HepG2 (cell line): ENCODE data around the gene ANKRD11. TPM values are rescaled to one million over a fixed set of nuclear protein-coding genes. Genes with fewer than 3 reads are reported as not detected.

Experiments used
- ATAC-seq: fragments of 200-7000 bp; cut with Tn5 transposase; 3 replicates; pipeline ENCODE4 v1.9.1; 2020; ENCODE audit warnings: mild to moderate bottlenecking, moderate library complexity
- BruUV-seq: library from RNA; stranded (reverse); fragments of 400-500 nt; replicated peaks from 2 replicates; lab custom pipeline; 2021; lab: Mats Ljungman, UMichigan
- CTCF ChIA-PET: fragments of 300-600 bp; formaldehyde crosslinking; extraction: SDS; loops from one replicate; lab custom pipeline; 2021; ENCODE audit warnings: low total read pairs, inconsistent platforms, low intra/inter-chr PET ratio; lab: Yijun Ruan, JAX
- POLR2A ChIA-PET: fragments of 350-600 bp; sonication (Branson Sonifier 250); formaldehyde crosslinking; loops from one replicate; lab custom pipeline; 2020; ENCODE audit warnings: antibody characterized with exemption, inconsistent platforms; lab: Yijun Ruan, JAX
- DNase-seq: peaks from one replicate; pipeline ENCODE4 v3.0.0-alpha.2; 2015; ENCODE audit warnings: low spot score
- FAIRE-seq: peaks from 3 replicates; lab custom pipeline; 2011; peaks lifted over from hg19 to GRCh38; lab: Jason Lieb, UNC
- H2AFZ ChIP-seq: one replicate; pipeline ENCODE4 v1.6.1; 2011; ENCODE audit warnings: low read length, inconsistent platforms
- H3K27ac ChIP-seq: fragments of 300-600 bp; 3 replicates; pipeline ENCODE4 v1.8.0; 2011; ENCODE audit warnings: mixed run types, mild to moderate bottlenecking, mixed read lengths, low read length, inconsistent platforms; ENCODE audit not compliant: insufficient read depth; ENCODE audit errors: extremely low read length
- H3K27me3 ChIP-seq, 2 experiments: fragments of 200-600 bp in 1 of 2; 2 replicates in 1 of 2; 3 replicates in 1 of 2; pipeline versions ENCODE4 v1.6.0 to v1.8.0; 2011; ENCODE audit warnings: low read length in 2 of 2, mild to moderate bottlenecking in 2 of 2, moderate library complexity in 2 of 2, inconsistent platforms in 1 of 2; ENCODE audit not compliant: insufficient read depth in 2 of 2, control insufficient read depth in 1 of 2
- H3K36me3 ChIP-seq, 2 experiments: fragments of 200-600 bp in 1 of 2; replicated peaks in 1 of 2; 2 replicates in 1 of 2; 3 replicates in 1 of 2; pipeline versions ENCODE4 v1.5.1 to v1.8.0; 2011; ENCODE audit warnings: low read length in 2 of 2, inconsistent platforms in 1 of 2; ENCODE audit not compliant: insufficient read depth in 2 of 2, control insufficient read depth in 1 of 2
- H3K4me1 ChIP-seq: 2 replicates; pipeline ENCODE4 v1.5.1; 2012; ENCODE audit warnings: low read length, inconsistent platforms; ENCODE audit not compliant: insufficient read depth
- H3K4me2 ChIP-seq: 2 replicates; pipeline ENCODE4 v1.6.0; 2011; ENCODE audit warnings: low read depth, low read length, inconsistent platforms
- H3K4me3 ChIP-seq, 3 experiments: fragments of 200-600 bp in 1 of 3; sonication (generic), shearing (Covaris generic) in 1 of 3; replicated peaks in 1 of 3; 2 replicates each; pipeline ENCODE4 v1.5.1; 2011 to 2016; ENCODE audit warnings: low read length in 3 of 3, inconsistent platforms in 2 of 3, low read depth in 2 of 3, mild to moderate bottlenecking in 2 of 3, control low read depth in 1 of 3, mixed read lengths in 1 of 3; ENCODE audit not compliant: insufficient read depth in 1 of 3
- H3K79me2 ChIP-seq: one replicate; pipeline ENCODE4 v1.6.1; 2011; ENCODE audit warnings: low read length, inconsistent platforms; ENCODE audit not compliant: insufficient read depth
- H3K9ac ChIP-seq: 2 replicates; pipeline ENCODE4 v1.6.0; 2011; ENCODE audit warnings: mild to moderate bottlenecking, low read depth, low read length, inconsistent platforms; ENCODE audit not compliant: insufficient read depth
- H3K9me3 ChIP-seq: 2 replicates; pipeline ENCODE4 v1.5.1; 2012; ENCODE audit warnings: mild to moderate bottlenecking, low read length
- H4K20me1 ChIP-seq: 2 replicates; pipeline ENCODE4 v1.6.0; 2011; ENCODE audit warnings: inconsistent platforms, mild to moderate bottlenecking, low read length, moderate library complexity; ENCODE audit not compliant: insufficient read depth
- AGO2 ChIP-seq: fragments of 200-400 bp; formaldehyde crosslinking; optimal IDR thresholded peaks from 2 replicates; pipeline ENCODE3; 2017; ENCODE audit warnings: mild to moderate bottlenecking, low read depth, low read length, moderate library complexity
- CREBL2 ChIP-seq: sonication (generic); formaldehyde crosslinking; IDR thresholded peaks from 2 replicates; pipeline ENCODE4 v1.8.1; 2023; ENCODE audit warnings: missing genetic modification reagents, mild to moderate bottlenecking, borderline replicate concordance
- SSRP1 ChIP-seq: IDR thresholded peaks from 2 replicates; pipeline ENCODE4 v1.6.1; 2016; ENCODE audit warnings: control low read depth
- ZFP62 ChIP-seq: sonication (generic); formaldehyde crosslinking; IDR thresholded peaks from 2 replicates; pipeline ENCODE4 v1.4.0; 2020; ENCODE audit warnings: missing genetic modification reagents
- ZFYVE20 ChIP-seq: sonication (generic); formaldehyde crosslinking; IDR thresholded peaks from 2 replicates; pipeline ENCODE4 v1.8.0; 2023; ENCODE audit warnings: low read depth, mild to moderate bottlenecking, moderate library complexity, missing genetic modification reagents, borderline replicate concordance
- ZNF33A ChIP-seq: sonication (generic); formaldehyde crosslinking; IDR thresholded peaks from 2 replicates; pipeline ENCODE4 v1.5.1; 2020; ENCODE audit warnings: missing genetic modification reagents, mild to moderate bottlenecking, moderate library complexity, borderline replicate concordance
- WGBS: methylation state at CpG from one replicate; pipeline ENCODE4 v1.1.6; 2017; ENCODE audit warnings: low lambda C conversion rate; 5-methylcytosine and 5-hydroxymethylcytosine counted together
- in situ Hi-C: cut with HindIII; loops from 2 replicates; pipeline ENCODE4 v1.10.0; 2017; ENCODE audit warnings: low pct_unique_long_range_greater_than_20kb; ENCODE audit not compliant: extremely low pct_ligation_motif_present
- intact Hi-C: fragments of 100-400 bp; cut with micrococcal nuclease; formaldehyde crosslinking; loops from one replicate; pipeline ENCODE4 v1.10.0; 2022; ENCODE audit not compliant: unreplicated experiment
- polyA plus RNA-seq, 8 experiments: library from polyadenylated mRNA; depleted of rRNA in 3 of 8; stranded (reverse) in 7 of 8; unstranded in 1 of 8; fragments of >200 nt; fragmentation: Illumina TruSeq in 4 of 8; extraction: Trizol in 4 of 8; gene quantifications; 2 replicates each; pipeline versions ENCODE4 v1.2.1 to v1.2.3, GENCODE V29; 2011 to 2016; ENCODE audit warnings: low read depth in 4 of 8, missing spikeins in 1 of 8, mixed read lengths in 1 of 8; ENCODE audit not compliant: insufficient read depth in 1 of 8
- total RNA-seq, 5 experiments: library from RNA; depleted of rRNA; stranded (reverse); fragments of >200 nt; fragmentation: Illumina TruSeq; extraction: Trizol; gene quantifications; 2 replicates each; pipeline ENCODE4 v1.2.3, GENCODE V29; 2016; ENCODE audit warnings: low read depth in 1 of 5
- TF ChIP-seq, protein P1 (sequence below): sonication (generic); formaldehyde crosslinking; IDR thresholded peaks from 2 replicates; pipeline ENCODE4 v1.4.0; 2020; ENCODE audit warnings: missing genetic modification reagents

ANKRD11 gene
- total and polyA plus RNA-seq, 2 of the 13 experiments (the other 11 are each of a cell fraction or from before 2014, with no cell fraction given) = 21.4 to 38.4 TPM

GRCh38 chr16:89318871-89319630, 171.3 kb downstream of the ANKRD11 start:
- no peak overlapping the region for H3K27ac ChIP-seq
- no peaks in the 10 kb centered on the region for H3K27me3 ChIP-seq
- FAIRE-seq (no peak), DNase-seq (no peak), ATAC-seq (no peak)
- peaks cover 96% of the 10 kb centered on the region for H3K79me2 ChIP-seq
- no peak overlapping the region for H2AFZ ChIP-seq
- ChIA-PET CTCF (no interaction called here), POLR2A (no interaction called here)
- WGBS = 96% methylated on average over 28 of the region's 28 CpGs
- peaks cover 18 to 34% of the 10 kb centered on the region in 2 experiments; a peak in 4 of 5 replicates for H3K36me3 ChIP-seq
- no TSS peak for BruUV-seq
- no peak overlapping the region for H3K4me3 ChIP-seq
- H3K9me3 ChIP-seq = no peaks in the 10 kb centered on the region
- intact Hi-C loops (no loop called here), in situ Hi-C loops (no loop called here)
- H4K20me1 ChIP-seq = peaks cover 88% of the 10 kb centered on the region
- no peak overlapping the region for H3K4me2 ChIP-seq
- H3K4me1 ChIP-seq = peaks cover 56% of the 10 kb centered on the region
- H3K9ac ChIP-seq = no peak overlapping the region
- TF ChIP-seq SSRP1 (CRISPR knock-in tag) = 0 out of 2 replicates have a peak, but pooled peaks have one; percentile 37
- no peak for TF ChIP-seq ZFYVE20
- peak; percentile 37 for TF ChIP-seq AGO2
- TF ChIP-seq ZFP62 (CRISPR knock-in tag) = no peak
- 0 out of 2 replicates have a peak, but pooled peaks have one; percentile 31 for TF ChIP-seq CREBL2 (CRISPR knock-in tag)
- TF ChIP-seq, protein P1, sequence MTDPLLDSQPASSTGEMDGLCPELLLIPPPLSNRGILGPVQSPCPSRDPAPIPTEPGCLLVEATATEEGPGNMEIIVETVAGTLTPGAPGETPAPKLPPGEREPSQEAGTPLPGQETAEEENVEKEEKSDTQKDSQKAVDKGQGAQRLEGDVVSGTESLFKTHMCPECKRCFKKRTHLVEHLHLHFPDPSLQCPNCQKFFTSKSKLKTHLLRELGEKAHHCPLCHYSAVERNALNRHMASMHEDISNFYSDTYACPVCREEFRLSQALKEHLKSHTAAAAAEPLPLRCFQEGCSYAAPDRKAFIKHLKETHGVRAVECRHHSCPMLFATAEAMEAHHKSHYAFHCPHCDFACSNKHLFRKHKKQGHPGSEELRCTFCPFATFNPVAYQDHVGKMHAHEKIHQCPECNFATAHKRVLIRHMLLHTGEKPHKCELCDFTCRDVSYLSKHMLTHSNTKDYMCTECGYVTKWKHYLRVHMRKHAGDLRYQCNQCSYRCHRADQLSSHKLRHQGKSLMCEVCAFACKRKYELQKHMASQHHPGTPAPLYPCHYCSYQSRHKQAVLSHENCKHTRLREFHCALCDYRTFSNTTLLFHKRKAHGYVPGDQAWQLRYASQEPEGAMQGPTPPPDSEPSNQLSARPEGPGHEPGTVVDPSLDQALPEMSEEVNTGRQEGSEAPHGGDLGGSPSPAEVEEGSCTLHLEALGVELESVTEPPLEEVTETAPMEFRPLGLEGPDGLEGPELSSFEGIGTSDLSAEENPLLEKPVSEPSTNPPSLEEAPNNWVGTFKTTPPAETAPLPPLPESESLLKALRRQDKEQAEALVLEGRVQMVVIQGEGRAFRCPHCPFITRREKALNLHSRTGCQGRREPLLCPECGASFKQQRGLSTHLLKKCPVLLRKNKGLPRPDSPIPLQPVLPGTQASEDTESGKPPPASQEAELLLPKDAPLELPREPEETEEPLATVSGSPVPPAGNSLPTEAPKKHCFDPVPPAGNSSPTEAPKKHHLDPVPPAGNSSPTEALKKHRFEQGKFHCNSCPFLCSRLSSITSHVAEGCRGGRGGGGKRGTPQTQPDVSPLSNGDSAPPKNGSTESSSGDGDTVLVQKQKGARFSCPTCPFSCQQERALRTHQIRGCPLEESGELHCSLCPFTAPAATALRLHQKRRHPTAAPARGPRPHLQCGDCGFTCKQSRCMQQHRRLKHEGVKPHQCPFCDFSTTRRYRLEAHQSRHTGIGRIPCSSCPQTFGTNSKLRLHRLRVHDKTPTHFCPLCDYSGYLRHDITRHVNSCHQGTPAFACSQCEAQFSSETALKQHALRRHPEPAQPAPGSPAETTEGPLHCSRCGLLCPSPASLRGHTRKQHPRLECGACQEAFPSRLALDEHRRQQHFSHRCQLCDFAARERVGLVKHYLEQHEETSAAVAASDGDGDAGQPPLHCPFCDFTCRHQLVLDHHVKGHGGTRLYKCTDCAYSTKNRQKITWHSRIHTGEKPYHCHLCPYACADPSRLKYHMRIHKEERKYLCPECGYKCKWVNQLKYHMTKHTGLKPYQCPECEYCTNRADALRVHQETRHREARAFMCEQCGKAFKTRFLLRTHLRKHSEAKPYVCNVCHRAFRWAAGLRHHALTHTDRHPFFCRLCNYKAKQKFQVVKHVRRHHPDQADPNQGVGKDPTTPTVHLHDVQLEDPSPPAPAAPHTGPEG (CRISPR knock-in tag) = no peak
- no peak for TF ChIP-seq ZNF33A (CRISPR knock-in tag)
